Measurements from ENCODE around the gene CDC42SE1.

CDC42SE1 gene

GRCh38 chr1:151009674-151010345, 49.6 kb downstream of the CDC42SE1 start:
- in situ Hi-C loops (cut with MboI; ENCODE audit: low sequenced_read_pairs), result loop anchor here (10.0 kb wide), 2 partner anchors 145 to 755 kb away; partner anchors contain the start of genes CA14 and TNFAIP8L2

- in situ Hi-C loops (cut with MboI; ENCODE audit: low sequenced_read_pairs), result loop anchor here (10.0 kb wide), 1 partner anchor 754 kb away; the partner anchor contains the start of gene CA14
These were observed 50.2 kb downstream of the CDC42SE1 start for GRCh38 chr1:151009206-151009587.

- in situ Hi-C loops (cut with MboI; ENCODE audit: low sequenced_read_pairs), result loop anchor here (10.0 kb wide), 1 partner anchor 754 kb away; the partner anchor contains the start of gene CA14
These were observed 50.9 kb downstream of the CDC42SE1 start, which contains the start of gene PRUNE1 for GRCh38 chr1:151008244-151009205. PRUNE1 (plus strand) TSS chr1:151008449; CDS start chr1:151008633, 184 bp downstream.

- in situ Hi-C loops (cut with MboI; ENCODE audit: low sequenced_read_pairs), result loop anchor here (10.0 kb wide), 1 partner anchor 753 kb away; the partner anchor contains the start of gene CA14
These were observed 51.6 kb downstream of the CDC42SE1 start for GRCh38 chr1:151007853-151008243.

- in situ Hi-C loops (cut with MboI; ENCODE audit: low sequenced_read_pairs), result loop anchor here (10.0 kb wide), 1 partner anchor 752 kb away; the partner anchor contains the start of gene CA14
These were observed 52.9 kb downstream of the CDC42SE1 start, which contains the start of gene MINDY1 for GRCh38 chr1:151006327-151007052. MINDY1 (minus strand) TSS chr1:151006902; CDS start chr1:151002617, 4,285 bp downstream.

GRCh38 chr1:151005729-151006319, 53.6 kb downstream of the CDC42SE1 start:
- in situ Hi-C loops (cut with MboI; ENCODE audit: low sequenced_read_pairs), result loop anchor here (10.0 kb wide), 1 partner anchor 751 kb away; the partner anchor contains the start of gene CA14

GRCh38 chr1:151003180-151003579, 56.2 kb downstream of the CDC42SE1 start:
- in situ Hi-C loops (cut with MboI; ENCODE audit: low sequenced_read_pairs), result loop anchor here (10.0 kb wide), 1 partner anchor 748 kb away; the partner anchor contains the start of gene CA14

- in situ Hi-C loops (cut with MboI; ENCODE audit: low sequenced_read_pairs), result loop anchor here (10.0 kb wide), 1 partner anchor 748 kb away; the partner anchor contains the start of gene CA14
These were observed 56.8 kb downstream of the CDC42SE1 start for GRCh38 chr1:151002611-151003010.

GRCh38 chr1:151002051-151002450, 57.4 kb downstream of the CDC42SE1 start:
- in situ Hi-C loops (cut with MboI; ENCODE audit: low sequenced_read_pairs), result loop anchor here (10.0 kb wide), 1 partner anchor 747 kb away; the partner anchor contains the start of gene CA14

GRCh38 chr1:151001602-151002001, 57.8 kb downstream of the CDC42SE1 start:
- in situ Hi-C loops (cut with MboI; ENCODE audit: low sequenced_read_pairs), result loop anchor here (10.0 kb wide), 1 partner anchor 747 kb away; the partner anchor contains the start of gene CA14
